Measurements from ENCODE around the gene TCF7L1.

TCF7L1 gene

GRCh38 chr2:85308896-85309555 lies 175.8 kb downstream of the TCF7L1 start:
- TF ChIP-seq TCF4 (CRISPR knock-in tag; IDR thresholded peaks at IDR 0.05; ENCODE audit: borderline replicate concordance), result peak; percentile 35; the same call in 1 of the 2 replicates
- TF ChIP-seq ZC3H10 (CRISPR knock-in tag; IDR thresholded peaks at IDR 0.05), result no peak
- no peak for TF ChIP-seq CREB5 (CRISPR knock-in tag; IDR thresholded peaks at IDR 0.05; ENCODE audit: low read depth)
- no peak for TF ChIP-seq GLIS3 (CRISPR knock-in tag; IDR thresholded peaks at IDR 0.05)
- TF ChIP-seq OSR1 (CRISPR knock-in tag; IDR thresholded peaks at IDR 0.05), result no peak
- ATAC-seq, result peak; percentile 88

GRCh38 chr2:85309699-85310321 lies 176.6 kb downstream of the TCF7L1 start:
- ATAC-seq, result peak; percentile 4; the same call in 2 of the 3 replicates

More at GRCh38 chr2:85309699-85310321, 176.6 kb downstream of the TCF7L1 start:
- TF ChIP-seq ZNF70 (CRISPR knock-in tag; IDR thresholded peaks at IDR 0.05) (no peak), ZC3H10 (CRISPR knock-in tag; IDR thresholded peaks at IDR 0.05) (no peak), TOX (CRISPR knock-in tag; IDR thresholded peaks at IDR 0.05; ENCODE audit: borderline replicate concordance) (no peak), CSRNP3 (CRISPR knock-in tag; IDR thresholded peaks at IDR 0.05) (no peak), BACH2 (CRISPR knock-in tag; IDR thresholded peaks at IDR 0.05; ENCODE audit: borderline replicate concordance) (no peak), PPARA (CRISPR knock-in tag; IDR thresholded peaks at IDR 0.05; ENCODE audit: borderline replicate concordance) (no peak), OSR1 (CRISPR knock-in tag; IDR thresholded peaks at IDR 0.05) (no peak), ISL1 (CRISPR knock-in tag; IDR thresholded peaks at IDR 0.05) (no peak), TSHZ2 (CRISPR knock-in tag; IDR thresholded peaks at IDR 0.05) (no peak), CREB5 (CRISPR knock-in tag; IDR thresholded peaks at IDR 0.05; ENCODE audit: low read depth) (no peak), ZFP3 (CRISPR knock-in tag; IDR thresholded peaks at IDR 0.05) (no peak), ZNF8 (CRISPR knock-in tag; IDR thresholded peaks at IDR 0.05) (no peak), SNAI2 (CRISPR knock-in tag; IDR thresholded peaks at IDR 0.05) (no peak), CSDC2 (CRISPR knock-in tag; IDR thresholded peaks at IDR 0.05) (no peak), ARNTL (CRISPR knock-in tag; IDR thresholded peaks at IDR 0.05; ENCODE audit: borderline replicate concordance, low read depth) (no peak), RARB (CRISPR knock-in tag; IDR thresholded peaks at IDR 0.05) (no peak), GLIS3 (CRISPR knock-in tag; IDR thresholded peaks at IDR 0.05) (no peak), ZFP30 (CRISPR knock-in tag; IDR thresholded peaks at IDR 0.05) (no peak), POU6F1 (CRISPR knock-in tag; IDR thresholded peaks at IDR 0.05; ENCODE audit: borderline replicate concordance, low read depth) (no peak), TCF4 (CRISPR knock-in tag; IDR thresholded peaks at IDR 0.05; ENCODE audit: borderline replicate concordance) (no peak)

Measured in SK-N-SH treated with all-trans-retinoic acid at 6 μM for 48 hours (cell line).